H4 (cell line): Measurements from ENCODE around the gene MRPL11. TPM values are rescaled to one million over a fixed set of nuclear protein-coding genes. Genes with fewer than 3 reads are reported as not detected.

ENCODE experiments used
- DNase-seq: peaks from one replicate; pipeline ENCODE4 v3.0.0-alpha.2; 2015; ENCODE audit warnings: low spot score
- total RNA-seq: library from RNA; depleted of rRNA; stranded (reverse); fragments of >200 nt; shearing (Covaris generic); gene quantifications from 2 replicates; pipeline ENCODE4 v1.2.3, GENCODE V29; 2014; rRNA removed

Gene MRPL11
- total RNA-seq, 1 experiment from 2014 or later: 77.7 TPM

DNA sequence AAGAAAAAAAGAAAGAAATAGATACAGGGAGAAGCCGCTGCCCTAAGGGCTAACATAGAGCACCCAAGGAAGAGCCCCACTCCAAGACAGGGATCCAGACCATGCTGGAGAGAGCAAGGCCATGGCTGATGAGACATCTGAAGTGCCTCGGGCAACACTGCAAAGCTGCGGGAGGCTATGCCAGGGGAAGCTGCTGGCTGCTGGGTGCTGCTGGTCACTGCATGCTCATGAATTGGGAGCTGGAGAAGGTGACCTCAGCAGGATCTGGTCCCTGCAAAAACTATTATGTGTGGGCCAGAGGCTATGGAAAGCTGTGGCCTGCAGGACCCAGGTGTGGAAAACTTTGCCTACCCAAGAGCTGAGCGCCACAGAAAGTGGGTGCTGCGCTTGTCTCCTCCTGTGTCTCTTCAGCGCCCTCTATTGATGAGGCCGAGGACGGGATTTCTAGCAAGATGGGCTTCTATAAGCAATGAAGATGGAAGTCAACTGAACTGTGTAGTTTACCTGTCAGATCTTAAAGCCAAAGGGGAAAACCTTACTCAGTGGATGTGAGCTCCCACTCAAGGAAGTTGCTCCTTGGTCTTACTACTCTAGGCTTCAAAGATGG, 49.8 kb downstream of the MRPL11 start:
- DNase-seq: peak; percentile 55

DNA sequence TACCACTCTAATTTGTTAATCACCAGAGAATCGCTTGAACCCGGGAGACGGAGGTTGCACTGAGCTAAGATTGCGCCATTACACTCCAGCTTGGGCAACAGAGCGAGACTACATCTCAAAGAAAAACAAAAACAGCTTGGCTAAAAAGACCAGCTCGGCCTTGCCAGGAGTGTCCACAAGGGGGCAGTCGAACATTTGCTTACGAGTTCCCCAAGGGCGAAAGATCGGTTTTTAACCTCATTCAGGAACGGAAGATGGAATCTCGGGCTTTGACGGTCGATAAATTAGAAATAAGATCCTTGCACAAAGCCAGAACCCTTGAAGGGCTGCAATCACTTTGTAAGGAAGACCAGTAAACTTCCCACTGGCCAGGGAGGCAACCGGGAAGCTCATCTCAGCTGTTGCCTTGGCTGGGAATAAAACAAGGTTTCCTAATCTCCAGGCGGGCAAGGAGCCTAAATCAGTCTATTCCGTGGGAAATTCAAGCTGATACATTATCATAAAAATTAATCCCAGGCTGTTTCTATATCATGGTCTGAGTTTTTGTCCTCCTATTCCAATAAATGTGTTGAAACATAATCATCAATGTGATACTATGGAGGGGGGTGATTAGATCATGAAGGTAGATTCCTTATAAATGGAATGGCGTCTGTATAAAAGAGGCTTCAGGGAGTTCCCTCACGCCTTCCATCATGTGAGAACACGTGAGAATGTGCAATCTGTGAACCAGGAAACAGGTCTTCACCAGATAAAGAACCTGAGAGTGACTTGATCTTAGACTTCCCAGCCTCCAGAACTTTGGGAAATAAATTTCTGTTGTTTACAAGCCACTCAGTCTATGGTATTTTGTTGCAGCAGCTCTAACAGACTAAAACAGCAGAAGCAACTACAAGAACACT, 52.2 kb downstream of the MRPL11 start:
- peak; percentile 68 for DNase-seq

Other genes with a start within 250 kb of the MRPL11 start
- gene KLC2, start 181.1 kb downstream of the MRPL11 start, total RNA-seq: 9.0 and 15.1 TPM in 2 replicates
- 98.6 and 111 TPM in 2 replicates for gene RAB1B, start 170.2 kb downstream of the MRPL11 start, total RNA-seq
- 8.4 and 10.8 TPM in 2 replicates for gene CNIH2, start 160.7 kb downstream of the MRPL11 start, total RNA-seq
- 114 and 120 TPM in 2 replicates for gene YIF1A, start 149.7 kb downstream of the MRPL11 start, total RNA-seq
- gene TMEM151A, start 147.0 kb downstream of the MRPL11 start, total RNA-seq: 0.08 and 0.10 TPM in 2 replicates
- not detected in 2 replicates for gene CD248, start 121.8 kb downstream of the MRPL11 start, total RNA-seq
- gene RIN1, start 102.4 kb downstream of the MRPL11 start, total RNA-seq: 4.3 and 7.4 TPM in 2 replicates
- gene BRMS1, start 93.7 kb downstream of the MRPL11 start, total RNA-seq: 88.2 and 107 TPM in 2 replicates
- 24.5 and 25.2 TPM in 2 replicates for gene B4GAT1, start 91.2 kb downstream of the MRPL11 start, total RNA-seq
- gene SLC29A2, start 67.1 kb downstream of the MRPL11 start, total RNA-seq: 0.39 and 0.62 TPM in 2 replicates
- not detected in 2 replicates for gene NPAS4, start 17.8 kb downstream of the MRPL11 start, total RNA-seq
- gene PELI3, start 28.1 kb upstream of the MRPL11 start, total RNA-seq: 5.6 and 7.5 TPM in 2 replicates
- gene DPP3, start 41.6 kb upstream of the MRPL11 start, total RNA-seq: 61.4 and 66.7 TPM in 2 replicates
- gene BBS1, start 71.8 kb upstream of the MRPL11 start, total RNA-seq: 12.3 and 14.9 TPM in 2 replicates
- gene ZDHHC24, start 107.2 kb upstream of the MRPL11 start, total RNA-seq: 7.0 and 19.3 TPM in 2 replicates
- not detected in 2 replicates for gene ACTN3, start 108.1 kb upstream of the MRPL11 start, total RNA-seq
- gene CTSF, start 129.8 kb upstream of the MRPL11 start, total RNA-seq: 9.1 and 11.3 TPM in 2 replicates
- gene CCDC87, start 154.2 kb upstream of the MRPL11 start, total RNA-seq: 0.04 and 0.56 TPM in 2 replicates
- gene CCS, start 154.3 kb upstream of the MRPL11 start, total RNA-seq: 21.6 and 25.3 TPM in 2 replicates
- gene RBM14, start 177.8 kb upstream of the MRPL11 start, total RNA-seq: 27.5 and 34.3 TPM in 2 replicates
- gene RBM4, start 199.9 kb upstream of the MRPL11 start, total RNA-seq: 159 and 164 TPM in 2 replicates
- gene RBM4B, start 239.0 kb upstream of the MRPL11 start, total RNA-seq: 31.2 and 46.5 TPM in 2 replicates